RWPE2 (cell line): Measurements from ENCODE around the gene ANTXR1.

Source experiments
- ATAC-seq: fragments of 200-7000 bp; cut with Tn5 transposase; 3 replicates; pipeline ENCODE4 v1.9.1; 2021; ENCODE audit warnings: low read depth
- DNase-seq: peaks from one replicate; pipeline ENCODE4 v3.0.0-alpha.2; 2020; ENCODE audit warnings: low spot score
- H3K27ac ChIP-seq: fragments of 450-650 bp; 2 replicates; pipeline ENCODE4 v1.5.1; 2017; ENCODE audit warnings: mild to moderate bottlenecking; ENCODE audit not compliant: poor library complexity, severe bottlenecking
- H3K27me3 ChIP-seq: fragments of 250-450 bp; sonication (Bioruptor Pico); 2 replicates; pipeline ENCODE4 v1.5.1; 2021; ENCODE audit warnings: mild to moderate bottlenecking, moderate library complexity; ENCODE audit not compliant: insufficient read depth, poor library complexity, severe bottlenecking
- H3K36me3 ChIP-seq: fragments of 250-450 bp; sonication (Bioruptor Pico); 2 replicates; pipeline ENCODE4 v1.5.1; 2020; ENCODE audit warnings: low read depth, mild to moderate bottlenecking, moderate library complexity
- H3K4me1 ChIP-seq: fragments of 250-450 bp; sonication (Bioruptor Pico); 2 replicates; pipeline ENCODE4 v1.5.1; 2021; ENCODE audit warnings: mild to moderate bottlenecking, moderate library complexity; ENCODE audit not compliant: insufficient read depth, poor library complexity, severe bottlenecking
- H3K4me3 ChIP-seq: fragments of 250-450 bp; sonication (Bioruptor Pico); 2 replicates; pipeline ENCODE4 v1.5.1; 2021; ENCODE audit warnings: mild to moderate bottlenecking, moderate library complexity; ENCODE audit not compliant: severe bottlenecking
- H3K9me3 ChIP-seq: fragments of 250-450 bp; sonication (Bioruptor Pico); 2 replicates; pipeline ENCODE4 v1.5.1; 2021; ENCODE audit warnings: mild to moderate bottlenecking, moderate library complexity; ENCODE audit not compliant: severe bottlenecking
- CTCF ChIP-seq: fragments of 450-650 bp; IDR thresholded peaks from one replicate; pipeline ENCODE4 v1.5.1; 2017; ENCODE audit warnings: mild to moderate bottlenecking, moderate library complexity; ENCODE audit not compliant: poor library complexity, severe bottlenecking

ANTXR1 gene

GRCh38 chr2:69166465-69166811, 153.5 kb downstream of the ANTXR1 start:
- Histone ChIP-seq H3K27ac (no peak overlapping the region), H3K36me3 (peaks cover 5% of the 10 kb centered on the region; the same call in 1 of the 2 replicates), H3K4me3 (no peak overlapping the region), H3K27me3 (no peaks in the 10 kb centered on the region), H3K9me3 (no peaks in the 10 kb centered on the region), H3K4me1 (peaks cover 23% of the 10 kb centered on the region)
- ATAC-seq (no peak), DNase-seq (no peak)
- TF ChIP-seq CTCF, result no peak

- TF ChIP-seq CTCF, result no peak
- H3K9me3 ChIP-seq, result no peaks in the 10 kb centered on the region
- H3K4me3 ChIP-seq, result no peak overlapping the region
- H3K4me1 ChIP-seq, result peaks cover 23% of the 10 kb centered on the region
- peaks cover 5% of the 10 kb centered on the region; the same call in 1 of the 2 replicates for H3K36me3 ChIP-seq
- H3K27ac ChIP-seq, result no peak overlapping the region
- ATAC-seq (no peak), DNase-seq (no peak)
- H3K27me3 ChIP-seq, result no peaks in the 10 kb centered on the region
Measured at GRCh38 chr2:69166812-69167468, 154.0 kb downstream of the ANTXR1 start.

- no peak overlapping the region for H3K27ac ChIP-seq
- DNase-seq (no peak), ATAC-seq (no peak)
- no peak overlapping the region for H3K4me3 ChIP-seq
- no peak for TF ChIP-seq CTCF
- peaks cover 18% of the 10 kb centered on the region for H3K4me1 ChIP-seq
- no peaks in the 10 kb centered on the region for H3K9me3 ChIP-seq
- H3K36me3 ChIP-seq, result peaks cover 8% of the 10 kb centered on the region; the same call in 1 of the 2 replicates
- no peaks in the 10 kb centered on the region for H3K27me3 ChIP-seq
Measured at GRCh38 chr2:69167469-69167822, 154.5 kb downstream of the ANTXR1 start.

- no peaks in the 10 kb centered on the region for H3K9me3 ChIP-seq
- peaks cover 10% of the 10 kb centered on the region; the same call in 1 of the 2 replicates for H3K36me3 ChIP-seq
- TF ChIP-seq CTCF, result no peak
- DNase-seq, result no peak
- no peak overlapping the region for H3K27ac ChIP-seq
- ATAC-seq, result no peak
- no peak overlapping the region for H3K4me3 ChIP-seq
- H3K27me3 ChIP-seq, result no peaks in the 10 kb centered on the region
- H3K4me1 ChIP-seq, result peaks cover 10% of the 10 kb centered on the region
Measured at GRCh38 chr2:69168144-69168813, 155.3 kb downstream of the ANTXR1 start.
